B cell (primary cell): ENCODE results near the gene CEP112. TPM values are rescaled to one million over a fixed set of nuclear protein-coding genes. Genes with fewer than 3 reads are reported as not detected.

ENCODE experiments used
- ATAC-seq: fragments of 200-7000 bp; cut with Tn5 transposase; one replicate; pipeline ENCODE4 v1.10.0; 2021; ENCODE audit warnings: low read depth, mild to moderate bottlenecking, moderate number of reproducible peaks, moderate library complexity
- CTCF ChIA-PET: fragments of 350-600 bp; sonication (Branson Sonifier 250); formaldehyde crosslinking; loops from one replicate; lab custom pipeline; 2021; ENCODE audit warnings: antibody characterized with exemption, inconsistent platforms; lab: Charles Lee
- POLR2A ChIA-PET: fragments of 350-600 bp; sonication (Branson Sonifier 250); formaldehyde crosslinking; loops from one replicate; lab custom pipeline; 2021; ENCODE audit warnings: antibody characterized with exemption; lab: Charles Lee
- DNase-seq: peaks from one replicate; pipeline ENCODE4 v3.0.0; 2013
- H2AFZ ChIP-seq: 2 replicates; pipeline ENCODE4 v1.6.1; 2012; ENCODE audit warnings: mild to moderate bottlenecking, low read depth, low read length; ENCODE audit not compliant: insufficient read depth, poor library complexity, severe bottlenecking
- H3K27ac ChIP-seq, 2 donors: 1 replicate in 1 of 2; 2 replicates in 1 of 2; pipeline ENCODE4 v1.5.1; 2012 to 2013; ENCODE audit warnings: low read length in 2 of 2, mild to moderate bottlenecking in 2 of 2, moderate library complexity in 1 of 2
- H3K27me3 ChIP-seq, 4 experiments: fragments of 200-600 bp in 1 of 4; sonication (generic) in 1 of 4; replicated peaks in 1 of 4; 1 replicate in 2 of 4; 2 replicates in 2 of 4; pipeline versions ENCODE4 v1.6.1 to v1.7.0; 2013 to 2016; ENCODE audit warnings: low read length in 3 of 4, mild to moderate bottlenecking in 2 of 4, mixed read lengths in 1 of 4, moderate library complexity in 1 of 4; ENCODE audit not compliant: insufficient read depth in 4 of 4, control insufficient read depth in 3 of 4; ENCODE audit errors: control extremely low read depth in 1 of 4
- H3K36me3 ChIP-seq, 2 experiments: replicated peaks in 1 of 2; 1 replicate in 1 of 2; 2 replicates in 1 of 2; pipeline versions ENCODE4 v1.6.1 to v1.7.1; 2013; ENCODE audit warnings: low read length in 1 of 2; ENCODE audit not compliant: insufficient read depth in 2 of 2, control insufficient read depth in 1 of 2; ENCODE audit errors: control extremely low read depth in 1 of 2, extremely low read depth in 1 of 2
- H3K4me1 ChIP-seq, 2 donors: fragments of 200-600 bp in 1 of 2; sonication (generic) in 1 of 2; 1 replicate in 1 of 2; 2 replicates in 1 of 2; pipeline versions ENCODE4 v1.5.1 to v1.6.1; 2013 to 2017; ENCODE audit warnings: low read length in 2 of 2; ENCODE audit not compliant: control insufficient read depth in 2 of 2, insufficient read depth in 2 of 2
- H3K4me2 ChIP-seq: replicated peaks from 2 replicates; pipeline ENCODE3; 2012; ENCODE audit warnings: mild to moderate bottlenecking, low read depth, low read length; ENCODE audit not compliant: poor library complexity, severe bottlenecking
- H3K4me3 ChIP-seq, 5 experiments: fragments of 200-600 bp in 1 of 5; sonication (generic) in 1 of 5; 1 replicate in 3 of 5; 2 replicates in 2 of 5; pipeline versions ENCODE4 v1.5.1 to v1.7.0; 2011 to 2016; ENCODE audit warnings: low read length in 4 of 5, mild to moderate bottlenecking in 4 of 5, low read depth in 2 of 5, control low read depth in 1 of 5, moderate library complexity in 1 of 5; ENCODE audit not compliant: insufficient read depth in 1 of 5; ENCODE audit errors: control extremely low read depth in 1 of 5, extremely low read depth in 1 of 5
- H3K79me2 ChIP-seq: fragments of 200-600 bp; sonication (generic); one replicate; pipeline ENCODE4 v1.6.0; 2016; ENCODE audit warnings: low read length; ENCODE audit not compliant: control insufficient read depth, insufficient read depth
- H3K9ac ChIP-seq: fragments of 200-600 bp; sonication (generic); 2 replicates; pipeline ENCODE4 v1.6.1; 2017; ENCODE audit warnings: mild to moderate bottlenecking, low read length, moderate library complexity
- H3K9me3 ChIP-seq, 3 donors: one replicate each; pipeline versions ENCODE4 v1.6.1 to v1.7.1; 2013; ENCODE audit warnings: low read length in 2 of 3; ENCODE audit not compliant: control insufficient read depth in 2 of 3, insufficient read depth in 1 of 3; ENCODE audit errors: control extremely low read depth in 1 of 3
- H4K20me1 ChIP-seq: 2 replicates; pipeline ENCODE4 v1.6.0; 2012; ENCODE audit warnings: mild to moderate bottlenecking, low read length; ENCODE audit not compliant: insufficient read depth, control insufficient read depth, poor library complexity, severe bottlenecking
- H3K27ac Mint-ChIP-seq: one replicate; pipeline ENCODE4 v1.8.0; 2021; ENCODE audit warnings: mixed read lengths
- H3K27me3 Mint-ChIP-seq: one replicate; pipeline ENCODE4 v1.8.0; 2021; ENCODE audit warnings: mixed read lengths
- H3K4me1 Mint-ChIP-seq: one replicate; pipeline ENCODE4 v1.8.0; 2021; ENCODE audit warnings: mixed read lengths
- H3K4me3 Mint-ChIP-seq: one replicate; pipeline ENCODE4 v1.8.0; 2021; ENCODE audit warnings: mixed read lengths
- H3K9me3 Mint-ChIP-seq: one replicate; pipeline ENCODE4 v1.8.0; 2022; ENCODE audit warnings: mixed read lengths; ENCODE audit not compliant: insufficient read depth
- EZH2 ChIP-seq: IDR thresholded peaks from 2 replicates; pipeline ENCODE4 v1.6.1; 2012; ENCODE audit warnings: borderline replicate concordance, low read depth, mild to moderate bottlenecking, moderate library complexity, low read length; ENCODE audit not compliant: insufficient read depth, poor library complexity, severe bottlenecking
- WGBS: methylation state at CpG from one replicate; pipeline ENCODE4 v1.1.5; 2013; ENCODE audit warnings: missing lambda C conversion rate; ENCODE audit not compliant: insufficient coverage; 5-methylcytosine and 5-hydroxymethylcytosine counted together
- intact Hi-C: fragments of 100-400 bp; cut with micrococcal nuclease; formaldehyde crosslinking; loops from one replicate; pipeline ENCODE4 v1.10.0; 2022
- polyA plus RNA-seq: library from polyadenylated mRNA; depleted of rRNA; stranded (reverse); fragments of >200 nt; gene quantifications from 2 replicates; pipeline ENCODE4 v1.2.3, GENCODE V29; 2012
- total RNA-seq, 2 donors: library from RNA; stranded (reverse); fragments of 120-200 nt in 1 of 2; gene quantifications; 1 replicate in 1 of 2; 2 replicates in 1 of 2; pipeline versions ENCODE4 v1.2.3 to v1.2.4, GENCODE V29; 2013 to 2022
- TF ChIP-seq, protein P1 (sequence below): fragments of 200-600 bp; IDR thresholded peaks from one replicate; pipeline ENCODE4 v1.8.0; 2022; ENCODE audit warnings: antibody characterized with exemption, mild to moderate bottlenecking

CEP112 gene
- total and polyA plus RNA-seq, 2 donors (not counting 1 experiment from before 2014, with no cell fraction given) = 0.57 to 4.6 TPM

DNA sequence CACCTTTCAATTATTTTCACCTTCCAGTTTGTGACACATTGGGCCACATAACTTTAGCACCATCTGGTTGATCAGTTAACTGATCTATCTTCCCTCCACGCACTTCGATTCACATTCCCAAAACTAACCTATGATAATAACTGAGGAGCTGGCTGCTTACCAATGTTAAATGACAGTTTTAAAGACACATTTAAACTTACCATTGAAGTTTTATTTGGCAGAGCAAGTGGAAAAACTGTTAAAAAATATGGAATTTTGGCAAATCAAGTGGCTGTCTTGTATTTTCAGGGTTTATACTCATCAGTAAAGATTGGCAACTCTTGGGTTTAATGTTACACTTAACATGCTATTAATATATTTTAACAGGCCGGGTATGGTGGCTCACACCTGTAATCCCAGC is 42.7 kb upstream of the CEP112 start:
- no peak for DNase-seq
- TF ChIP-seq, protein P1, sequence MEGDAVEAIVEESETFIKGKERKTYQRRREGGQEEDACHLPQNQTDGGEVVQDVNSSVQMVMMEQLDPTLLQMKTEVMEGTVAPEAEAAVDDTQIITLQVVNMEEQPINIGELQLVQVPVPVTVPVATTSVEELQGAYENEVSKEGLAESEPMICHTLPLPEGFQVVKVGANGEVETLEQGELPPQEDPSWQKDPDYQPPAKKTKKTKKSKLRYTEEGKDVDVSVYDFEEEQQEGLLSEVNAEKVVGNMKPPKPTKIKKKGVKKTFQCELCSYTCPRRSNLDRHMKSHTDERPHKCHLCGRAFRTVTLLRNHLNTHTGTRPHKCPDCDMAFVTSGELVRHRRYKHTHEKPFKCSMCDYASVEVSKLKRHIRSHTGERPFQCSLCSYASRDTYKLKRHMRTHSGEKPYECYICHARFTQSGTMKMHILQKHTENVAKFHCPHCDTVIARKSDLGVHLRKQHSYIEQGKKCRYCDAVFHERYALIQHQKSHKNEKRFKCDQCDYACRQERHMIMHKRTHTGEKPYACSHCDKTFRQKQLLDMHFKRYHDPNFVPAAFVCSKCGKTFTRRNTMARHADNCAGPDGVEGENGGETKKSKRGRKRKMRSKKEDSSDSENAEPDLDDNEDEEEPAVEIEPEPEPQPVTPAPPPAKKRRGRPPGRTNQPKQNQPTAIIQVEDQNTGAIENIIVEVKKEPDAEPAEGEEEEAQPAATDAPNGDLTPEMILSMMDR = no peak
- no peak for TF ChIP-seq EZH2
- intact Hi-C loops = no loop called here
- H3K27me3 Mint-ChIP-seq = peaks cover 9% of the 10 kb centered on the region
- Histone ChIP-seq H3K9ac (no peak overlapping the region), H3K4me3 (no peak overlapping the region), H3K4me1 (no peaks in the 10 kb centered on the region), H3K27ac (no peak overlapping the region), H3K79me2 (no peaks in the 10 kb centered on the region), H3K36me3 (no peaks in the 10 kb centered on the region), H3K4me2 (no peak overlapping the region), H4K20me1 (no peaks in the 10 kb centered on the region), H3K9me3 (no peaks in the 10 kb centered on the region), H2AFZ (no peak overlapping the region), H3K27me3 (peaks cover 0 to 3% (median 0%) of the 10 kb centered on the region in 4 experiments)
- no peaks in the 10 kb centered on the region for H3K9me3 Mint-ChIP-seq
- WGBS = no CpG with 5 or more reads among the region's 3 CpGs
- no peak for ATAC-seq
- ChIA-PET CTCF (no interaction called here), POLR2A (no interaction called here)
- H3K27ac Mint-ChIP-seq = no peak overlapping the region
- H3K4me3 Mint-ChIP-seq = no peak overlapping the region
- H3K4me1 Mint-ChIP-seq = no peaks in the 10 kb centered on the region

DNA sequence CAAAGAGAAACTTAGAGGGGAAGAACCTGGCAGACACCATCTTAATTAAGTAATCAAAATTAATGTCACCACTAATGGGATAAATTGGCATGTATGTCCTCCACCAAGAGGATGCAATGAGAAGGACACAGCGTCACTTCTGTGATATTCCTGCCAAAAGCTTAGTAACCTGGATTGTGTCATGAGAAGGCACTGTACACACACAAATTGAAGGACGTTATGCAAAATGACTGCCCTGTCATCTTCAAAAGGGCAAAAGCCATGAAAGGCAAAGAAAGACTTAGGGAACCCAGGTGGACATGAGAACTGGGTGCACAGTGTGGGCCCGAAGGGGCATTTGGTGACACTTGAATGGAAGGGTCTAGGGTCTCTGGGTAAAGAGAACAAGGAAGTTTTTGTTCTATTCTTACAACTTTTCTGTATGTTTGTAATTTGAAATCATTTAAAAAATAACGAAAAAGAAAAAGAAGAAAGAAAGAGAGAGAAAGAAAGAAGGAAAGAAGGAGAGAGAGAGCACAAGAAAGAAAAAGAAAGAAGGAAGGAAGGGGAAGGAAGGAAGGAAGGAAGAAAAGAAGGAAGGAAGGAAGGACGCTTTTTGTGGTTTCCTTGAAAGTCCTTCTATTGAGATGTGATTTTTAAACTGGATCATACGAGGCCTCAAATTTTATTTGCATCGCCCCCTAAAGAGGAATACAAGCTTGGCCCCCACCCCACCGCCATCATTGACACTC is 41.3 kb upstream of the CEP112 start:
- WGBS = 84% methylated on average over 3 of the region's 8 CpGs
- no peak for TF ChIP-seq EZH2
- TF ChIP-seq, protein P1 = no peak
- Mint-ChIP-seq H3K4me1 (no peaks in the 10 kb centered on the region), H3K4me3 (no peak overlapping the region), H3K9me3 (no peaks in the 10 kb centered on the region), H3K27ac (no peak overlapping the region), H3K27me3 (peaks cover 8% of the 10 kb centered on the region)
- no peak for DNase-seq
- intact Hi-C loops = no loop called here
- no peaks in the 10 kb centered on the region for H3K36me3 ChIP-seq
- no peak overlapping the region for H3K4me2 ChIP-seq
- H3K27ac ChIP-seq = no peak overlapping the region
- no peaks in the 10 kb centered on the region for H3K79me2 ChIP-seq
- no peaks in the 10 kb centered on the region for H4K20me1 ChIP-seq
- CTCF ChIA-PET = no interaction called here
- H3K9me3 ChIP-seq = no peaks in the 10 kb centered on the region
- H3K27me3 ChIP-seq = peaks cover 0 to 3% (median 0%) of the 10 kb centered on the region in 4 experiments
- no peak overlapping the region for H3K9ac ChIP-seq
- POLR2A ChIA-PET = no interaction called here
- no peaks in the 10 kb centered on the region for H3K4me1 ChIP-seq
- no peak overlapping the region for H2AFZ ChIP-seq
- ATAC-seq = no peak
- no peak overlapping the region for H3K4me3 ChIP-seq
